Mucosa of descending colon (tissue), 3 donors: ENCODE measurements around the gene LPCAT2. TPM values are rescaled to one million over a fixed set of nuclear protein-coding genes. Genes with fewer than 3 reads are reported as not detected.

Experiments used
- ATAC-seq: fragments of 200-7000 bp; cut with Tn5 transposase; one replicate; pipeline ENCODE4 v1.9.1; 2020; ENCODE audit warnings: mild to moderate bottlenecking, moderate library complexity
- DNase-seq, 3 donors: peaks; one replicate each; pipeline ENCODE4 v3.0.0-alpha.2; 2020
- H3K36me3 ChIP-seq: fragments of 200-600 bp; one replicate; pipeline ENCODE4 v1.8.0; 2021; ENCODE audit warnings: low read depth, mild to moderate bottlenecking
- H3K4me1 ChIP-seq: fragments of 200-600 bp; one replicate; pipeline ENCODE4 v1.8.0; 2021; ENCODE audit warnings: low read depth, mild to moderate bottlenecking
- H3K4me3 ChIP-seq: fragments of 200-600 bp; one replicate; pipeline ENCODE4 v1.8.0; 2021; ENCODE audit warnings: mild to moderate bottlenecking
- H3K9me3 ChIP-seq: fragments of 200-600 bp; one replicate; pipeline ENCODE4 v1.8.0; 2021; ENCODE audit warnings: mild to moderate bottlenecking
- intact Hi-C, 2 donors: fragments of 100-400 bp; cut with DNase I in 1 of 2; cut with micrococcal nuclease in 1 of 2; formaldehyde crosslinking; loops; one replicate each; pipeline versions ENCODE4 v1.11.0 to v1.11.1; 2022; cut with DNase I, micrococcal nuclease
- total RNA-seq, 3 donors: library from RNA; stranded (reverse); fragmentation: NEBNext Ultra II Directional in 2 of 3; extraction: Animal tissue kit (Norgen Biotek cat#: 25700) in 2 of 3; gene quantifications; one replicate each; pipeline versions ENCODE4 v1.2.1 to v1.2.4, GENCODE V29; 2021 to 2023
- TF ChIP-seq, protein P1 (sequence below): fragments of 200-600 bp; IDR thresholded peaks from one replicate; pipeline ENCODE4 v1.8.0; 2022; ENCODE audit warnings: antibody characterized with exemption, mild to moderate bottlenecking
- donor health status: DM: no; HTN: no; CAD: no; lungs with moderate emphysema.
- donor health status: DM: no; HTN: no; CAD: no.
- donor health status: DM: no; HTN: yes; CAD: no.

Gene LPCAT2
- total RNA-seq, 3 donors from 2014 or later, result 11.3 to 22.1 (median 13.8) TPM

DNA sequence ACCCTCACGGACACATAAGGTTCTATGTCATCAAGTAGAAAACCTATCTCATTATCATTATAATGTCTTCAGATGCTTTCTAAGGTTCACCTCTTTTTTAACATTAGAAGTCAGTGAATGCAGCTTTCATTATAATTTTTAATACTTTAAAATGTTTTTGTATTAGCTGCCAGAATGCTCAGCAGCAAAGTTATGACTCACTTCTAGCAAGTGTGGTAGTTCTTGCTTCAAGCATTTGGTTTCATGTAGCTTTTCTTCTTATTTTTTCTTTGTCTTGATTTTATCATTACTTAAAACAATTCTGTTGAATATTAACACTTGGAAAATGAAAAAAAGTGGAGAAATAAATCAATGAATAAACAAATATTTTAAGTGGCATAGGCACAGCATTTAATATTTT lies 23.4 kb downstream of the LPCAT2 start:
- intact Hi-C loops, result no loop called here
- DNase-seq, result no peak
- no peaks in the 10 kb centered on the region for H3K4me1 ChIP-seq
- H3K4me3 ChIP-seq, result no peak overlapping the region
- TF ChIP-seq, protein P1, sequence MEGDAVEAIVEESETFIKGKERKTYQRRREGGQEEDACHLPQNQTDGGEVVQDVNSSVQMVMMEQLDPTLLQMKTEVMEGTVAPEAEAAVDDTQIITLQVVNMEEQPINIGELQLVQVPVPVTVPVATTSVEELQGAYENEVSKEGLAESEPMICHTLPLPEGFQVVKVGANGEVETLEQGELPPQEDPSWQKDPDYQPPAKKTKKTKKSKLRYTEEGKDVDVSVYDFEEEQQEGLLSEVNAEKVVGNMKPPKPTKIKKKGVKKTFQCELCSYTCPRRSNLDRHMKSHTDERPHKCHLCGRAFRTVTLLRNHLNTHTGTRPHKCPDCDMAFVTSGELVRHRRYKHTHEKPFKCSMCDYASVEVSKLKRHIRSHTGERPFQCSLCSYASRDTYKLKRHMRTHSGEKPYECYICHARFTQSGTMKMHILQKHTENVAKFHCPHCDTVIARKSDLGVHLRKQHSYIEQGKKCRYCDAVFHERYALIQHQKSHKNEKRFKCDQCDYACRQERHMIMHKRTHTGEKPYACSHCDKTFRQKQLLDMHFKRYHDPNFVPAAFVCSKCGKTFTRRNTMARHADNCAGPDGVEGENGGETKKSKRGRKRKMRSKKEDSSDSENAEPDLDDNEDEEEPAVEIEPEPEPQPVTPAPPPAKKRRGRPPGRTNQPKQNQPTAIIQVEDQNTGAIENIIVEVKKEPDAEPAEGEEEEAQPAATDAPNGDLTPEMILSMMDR, result no peak
- no peak for ATAC-seq
- no peaks in the 10 kb centered on the region for H3K36me3 ChIP-seq
- H3K9me3 ChIP-seq, result no peaks in the 10 kb centered on the region

DNA sequence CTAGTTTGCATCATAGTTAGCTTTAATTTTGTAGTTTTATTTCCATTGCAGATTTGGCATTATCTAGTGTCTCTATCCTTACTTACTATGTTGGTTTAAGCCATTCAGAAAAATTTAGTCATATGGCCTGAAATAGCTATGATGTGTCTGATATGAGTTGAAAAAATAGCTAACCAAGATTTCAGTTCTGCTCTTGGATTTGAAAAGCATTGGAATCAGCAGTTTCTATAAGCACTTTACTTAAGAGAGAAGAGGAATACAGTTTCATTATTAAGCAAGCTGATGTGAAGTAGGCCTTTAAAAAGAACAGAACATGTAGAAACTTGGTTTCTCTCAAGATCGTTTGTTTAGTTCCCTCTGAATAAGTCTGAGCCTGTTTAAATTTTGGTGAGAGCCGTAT lies 25.9 kb downstream of the LPCAT2 start:
- no peak overlapping the region for H3K4me3 ChIP-seq
- H3K9me3 ChIP-seq, result no peaks in the 10 kb centered on the region
- intact Hi-C loops, result no loop called here
- no peaks in the 10 kb centered on the region for H3K4me1 ChIP-seq
- TF ChIP-seq, protein P1, result no peak
- DNase-seq (no peak), ATAC-seq (peak; percentile 10)
- H3K36me3 ChIP-seq, result no peaks in the 10 kb centered on the region

DNA sequence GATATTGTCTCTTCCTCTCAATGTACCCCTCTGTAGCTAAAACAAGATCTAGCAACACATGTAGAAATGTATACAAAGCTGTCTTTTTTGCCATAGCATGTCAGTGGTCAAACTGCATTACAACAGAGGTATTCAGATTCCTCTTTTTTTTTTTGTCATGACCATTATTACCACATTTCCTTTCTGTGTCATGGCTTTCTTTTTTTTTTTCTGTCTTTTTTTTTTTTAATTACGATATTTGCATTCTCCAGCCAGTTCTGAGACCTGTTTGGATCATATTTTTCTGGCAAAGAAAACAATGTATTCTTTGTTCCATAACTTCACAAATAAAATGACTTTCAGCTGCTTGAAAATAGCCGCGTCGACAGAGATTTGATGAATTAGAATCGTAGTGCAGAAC lies 30.2 kb downstream of the LPCAT2 start:
- H3K4me3 ChIP-seq, result no peak overlapping the region
- H3K36me3 ChIP-seq, result no peaks in the 10 kb centered on the region
- H3K9me3 ChIP-seq, result no peaks in the 10 kb centered on the region
- DNase-seq (no peak), ATAC-seq (no peak)
- TF ChIP-seq, protein P1, result no peak
- intact Hi-C loops, result no loop called here
- no peaks in the 10 kb centered on the region for H3K4me1 ChIP-seq

DNA sequence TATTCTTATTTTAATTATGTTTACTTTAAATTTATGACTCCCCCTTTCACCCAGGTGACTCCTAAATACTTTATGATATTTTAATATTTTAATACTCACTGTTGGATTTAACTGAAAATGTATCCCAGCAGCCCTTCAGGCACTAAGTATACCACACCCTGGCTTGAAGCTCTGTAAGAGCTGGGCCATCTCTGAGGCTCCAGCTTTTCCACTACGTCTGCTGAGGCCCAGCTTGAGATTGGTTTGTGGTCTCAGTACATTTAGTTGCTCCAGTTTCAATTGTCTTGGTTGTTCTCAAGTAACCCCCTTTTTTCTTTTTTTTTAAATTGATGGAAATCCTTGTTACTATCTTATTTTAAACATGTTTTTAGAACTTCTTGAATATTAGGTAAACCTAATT lies 30.6 kb downstream of the LPCAT2 start:
- no peaks in the 10 kb centered on the region for H3K36me3 ChIP-seq
- intact Hi-C loops, result no loop called here
- ATAC-seq (no peak), DNase-seq (no peak)
- no peaks in the 10 kb centered on the region for H3K9me3 ChIP-seq
- TF ChIP-seq, protein P1, result no peak
- no peak overlapping the region for H3K4me3 ChIP-seq
- no peaks in the 10 kb centered on the region for H3K4me1 ChIP-seq

DNA sequence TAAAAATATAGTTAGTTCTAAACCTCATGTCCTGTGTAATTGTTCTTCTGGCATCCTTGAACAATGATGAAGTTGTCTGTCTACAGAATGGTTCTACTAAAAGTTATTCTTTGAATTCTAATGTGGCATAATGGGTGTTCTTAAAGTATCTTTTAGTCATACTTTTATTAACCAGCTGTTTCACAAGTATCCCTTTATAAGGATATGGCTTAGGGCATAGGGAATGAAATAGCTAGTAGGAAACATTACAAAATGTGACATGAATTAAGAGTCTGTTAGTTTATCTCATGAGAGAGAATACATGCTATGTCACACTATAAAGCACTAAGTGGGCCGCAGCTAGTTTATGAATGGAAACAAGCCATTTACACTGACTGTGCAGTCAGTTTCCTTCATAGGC lies 31.3 kb downstream of the LPCAT2 start:
- no peaks in the 10 kb centered on the region for H3K36me3 ChIP-seq
- DNase-seq (no peak), ATAC-seq (no peak)
- TF ChIP-seq, protein P1, result no peak
- H3K4me3 ChIP-seq, result no peak overlapping the region
- H3K4me1 ChIP-seq, result no peaks in the 10 kb centered on the region
- intact Hi-C loops, result loop anchor here (10.0 kb wide), 2 partner anchors 75 to 165 kb away; no protein-coding TSS in a partner anchor
- no peaks in the 10 kb centered on the region for H3K9me3 ChIP-seq
